Suppressor macrophage treated with lipopolysaccharide for 1 hour (primary cell): ENCODE measurements around the gene CA10.

Source experiments
- DNase-seq, 3 donors: peaks; one replicate each; pipeline ENCODE4 v3.0.0-alpha.2; 2020 to 2022

The CA10 gene

GRCh38 chr17:51751072-51751471 lies 407.4 kb downstream of the CA10 start:
- no peak for DNase-seq

GRCh38 chr17:51748749-51749604 lies 409.5 kb downstream of the CA10 start:
- no peak for DNase-seq

- DNase-seq: no peak
Measured at GRCh38 chr17:51746421-51746820, 412.1 kb downstream of the CA10 start.

GRCh38 chr17:51745993-51746392 lies 412.5 kb downstream of the CA10 start:
- no peak for DNase-seq

GRCh38 chr17:51743477-51743876 lies 415.0 kb downstream of the CA10 start:
- DNase-seq: no peak

- DNase-seq: no peak
Measured at GRCh38 chr17:51742571-51742970, 415.9 kb downstream of the CA10 start.

- no peak for DNase-seq
Measured at GRCh38 chr17:51741458-51741857, 417.1 kb downstream of the CA10 start.

GRCh38 chr17:51740531-51740930 lies 418.0 kb downstream of the CA10 start:
- no peak for DNase-seq

- no peak for DNase-seq
Measured at GRCh38 chr17:51739245-51739886, 419.1 kb downstream of the CA10 start.

GRCh38 chr17:51736356-51736755 lies 422.2 kb downstream of the CA10 start:
- DNase-seq: no peak

- DNase-seq: no peak
Measured at GRCh38 chr17:51734976-51735375, 423.5 kb downstream of the CA10 start.

GRCh38 chr17:51734462-51734861 lies 424.1 kb downstream of the CA10 start:
- peak in 1 of 3 donors; percentile 2 for DNase-seq

GRCh38 chr17:51733166-51733565 lies 425.3 kb downstream of the CA10 start:
- DNase-seq: no peak

- no peak for DNase-seq
Measured at GRCh38 chr17:51731941-51732722, 426.4 kb downstream of the CA10 start.

GRCh38 chr17:51730303-51731050 lies 428.0 kb downstream of the CA10 start:
- no peak for DNase-seq

- DNase-seq: peak in 1 of 3 donors; percentile 7
Measured at GRCh38 chr17:51725185-51725584, 433.3 kb downstream of the CA10 start.

GRCh38 chr17:51724043-51724580 lies 434.4 kb downstream of the CA10 start:
- no peak for DNase-seq

GRCh38 chr17:51722994-51723393 lies 435.5 kb downstream of the CA10 start:
- DNase-seq: no peak

- no peak for DNase-seq
Measured at GRCh38 chr17:51721730-51722129, 436.8 kb downstream of the CA10 start.

- no peak for DNase-seq
Measured at GRCh38 chr17:51720439-51720838, 438.1 kb downstream of the CA10 start.

- DNase-seq: no peak
Measured at GRCh38 chr17:51718983-51719382, 439.5 kb downstream of the CA10 start.

GRCh38 chr17:51711581-51711980 lies 446.9 kb downstream of the CA10 start:
- no peak for DNase-seq

- DNase-seq: no peak
Measured at GRCh38 chr17:51710634-51710979, 447.9 kb downstream of the CA10 start.
